GM12874 (cell line): Measurements from ENCODE around the gene HSPB7.

ENCODE experiments used
- CTCF ChIP-seq: IDR thresholded peaks from 2 replicates; pipeline ENCODE4 v1.5.1; 2011; ENCODE audit warnings: low read depth, mild to moderate bottlenecking, control low read depth, low read length, moderate library complexity; ENCODE audit not compliant: insufficient read depth

The HSPB7 gene

DNA sequence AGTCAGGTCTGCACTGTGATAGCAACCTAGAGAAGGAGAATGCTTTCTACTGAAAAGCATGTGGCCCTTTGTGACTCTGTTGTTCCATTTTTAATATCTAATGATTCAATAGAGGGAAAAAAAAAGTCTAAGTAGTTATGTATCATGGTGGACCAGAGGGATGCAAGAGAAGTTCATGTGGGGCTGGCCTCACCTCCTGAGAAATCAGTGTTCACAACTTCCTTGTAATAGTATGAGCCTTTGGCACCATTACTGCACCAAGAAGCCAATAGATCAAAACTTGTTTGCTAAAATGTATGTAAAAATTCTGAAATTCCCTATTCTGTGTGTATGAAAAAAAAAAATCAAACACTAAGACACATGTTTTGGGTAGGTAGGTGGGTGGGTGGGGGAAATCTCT is 46.9 kb downstream of the HSPB7 start:
- TF ChIP-seq CTCF, result no peak

DNA sequence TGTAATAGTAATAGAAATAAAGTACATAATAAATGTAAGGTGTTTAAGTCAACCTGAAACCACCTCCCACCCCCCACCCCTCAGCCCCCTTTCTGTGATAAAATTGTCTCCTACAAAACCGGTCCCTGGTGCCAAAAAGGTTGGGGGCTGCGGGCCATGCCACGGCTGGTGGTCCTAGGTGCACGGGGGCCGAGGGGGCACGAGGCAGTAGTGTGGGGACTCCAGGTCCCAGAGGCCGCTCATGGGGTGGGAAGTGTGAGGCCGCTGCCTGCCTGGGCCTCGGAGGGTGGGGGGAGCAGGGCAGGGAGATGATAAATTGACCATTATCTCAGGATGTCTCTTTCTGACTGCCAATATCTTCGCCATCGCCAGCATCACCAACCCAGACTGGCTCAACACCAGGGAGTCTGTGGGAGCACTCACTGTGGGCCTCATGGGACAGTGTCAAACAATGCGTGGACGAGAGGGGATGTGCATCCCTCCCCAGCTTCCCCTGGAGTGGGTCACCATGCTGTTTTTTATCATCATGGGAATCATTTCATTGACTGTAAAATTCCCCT is 48.4 kb downstream of the HSPB7 start:
- no peak for TF ChIP-seq CTCF

DNA sequence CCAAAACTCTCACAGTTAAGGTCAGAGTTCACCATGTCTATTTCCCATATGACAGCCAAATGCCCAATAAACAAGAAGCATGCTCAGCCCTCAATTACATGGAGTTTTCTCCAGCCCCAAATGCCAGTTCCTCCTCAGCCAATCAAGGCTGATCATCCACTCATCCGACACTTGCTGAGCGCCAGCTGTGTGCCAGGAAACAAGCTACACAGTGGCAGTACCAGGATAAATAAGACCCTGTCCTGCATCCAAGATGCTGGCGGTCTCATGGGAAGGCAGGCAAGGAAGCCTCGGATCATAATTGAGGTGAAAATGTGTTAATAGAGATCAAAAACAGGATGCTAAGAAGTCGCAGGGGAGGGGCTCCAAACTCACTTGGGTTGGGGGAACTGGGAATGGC is 49.7 kb downstream of the HSPB7 start:
- TF ChIP-seq CTCF, result no peak

DNA sequence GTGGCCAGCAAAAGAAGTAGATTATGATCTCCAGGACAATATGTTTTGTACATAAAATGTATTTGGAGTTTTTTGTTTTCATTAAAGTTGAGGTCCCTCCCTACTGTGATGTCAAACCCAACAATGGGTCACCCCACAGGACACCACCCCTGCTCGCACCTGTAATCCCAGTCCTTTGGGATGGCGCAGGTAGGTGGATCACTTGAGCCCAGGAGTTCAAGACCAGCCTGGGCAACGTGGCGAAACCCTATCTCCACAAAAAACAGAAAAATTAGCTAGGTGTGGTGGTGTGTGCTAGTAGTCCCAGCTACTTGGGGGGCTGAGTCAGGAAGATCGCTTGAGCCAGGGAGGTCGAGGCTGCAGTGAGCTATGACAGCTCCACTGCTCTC is 50.9 kb downstream of the HSPB7 start:
- no peak for TF ChIP-seq CTCF

GRCh38 chr1:15966081-15966955 is 51.5 kb downstream of the HSPB7 start:
- TF ChIP-seq CTCF, result no peak

DNA sequence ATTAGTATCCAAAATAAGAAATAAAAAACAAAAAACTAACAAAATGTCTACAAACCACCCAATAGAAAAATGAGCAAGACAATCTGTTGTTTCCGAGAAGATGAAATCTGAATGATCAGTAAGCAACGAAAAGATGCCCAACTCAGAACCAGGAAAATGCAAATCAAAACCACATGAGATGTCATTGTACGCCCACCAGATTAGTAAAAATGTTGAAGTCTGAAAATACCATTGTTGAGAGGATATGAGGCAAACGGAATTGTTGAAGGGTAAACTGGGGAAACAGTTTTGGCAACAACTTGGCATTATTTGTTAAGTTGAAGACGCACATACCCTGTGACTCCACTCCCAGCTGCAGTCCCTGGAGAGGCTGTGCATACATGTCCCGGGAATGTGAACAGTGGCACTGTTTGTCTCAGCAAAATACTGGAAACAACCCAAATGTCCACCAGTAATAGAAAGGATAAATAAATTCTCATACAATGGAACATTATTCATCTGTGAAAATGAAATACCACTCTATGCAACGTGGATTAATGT is 52.5 kb downstream of the HSPB7 start:
- no peak for TF ChIP-seq CTCF
